Measurements from ENCODE around the gene TDRD7.

DNA sequence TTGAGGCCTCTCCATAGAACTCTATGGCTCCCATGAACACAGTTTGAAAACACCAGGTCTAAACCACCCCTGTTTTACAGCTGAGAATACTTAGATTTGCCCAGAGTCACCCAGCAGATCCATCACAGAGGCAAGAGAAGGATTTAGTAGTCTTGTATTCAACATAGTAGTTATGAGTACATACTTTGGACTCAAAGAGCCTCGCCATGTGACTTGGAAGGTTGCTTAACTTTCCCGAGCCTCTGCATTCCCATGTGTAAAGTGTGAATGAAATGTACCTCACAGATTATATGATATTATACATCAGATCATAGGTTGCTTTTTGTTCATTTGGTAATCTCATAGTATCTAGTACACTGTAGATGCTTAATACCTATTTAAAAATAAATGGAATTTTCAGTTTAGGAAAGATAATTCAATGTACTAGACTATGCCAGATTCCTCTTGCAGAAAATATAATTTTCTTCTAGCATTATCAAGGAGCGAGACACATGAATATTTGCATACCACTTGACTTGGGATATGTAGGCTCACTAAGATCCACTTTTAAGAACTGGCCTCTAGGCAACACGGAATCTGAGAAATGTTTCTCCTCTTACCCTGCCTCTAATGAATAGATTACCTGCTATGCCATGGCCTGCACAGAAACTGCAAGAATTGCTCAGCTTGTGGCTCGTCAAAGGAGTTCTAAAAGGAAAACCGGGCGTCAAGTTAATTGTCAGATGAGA lies 18.6 kb downstream of the TDRD7 start:
- TF ChIP-seq POLR2A (IDR thresholded peaks at IDR 0.05; ENCODE audit: low read length) = no peak
- TF ChIP-seq GATA1 (IDR thresholded peaks at IDR 0.05; ENCODE audit: low read depth, low read length) = no peak

Data from erythroblast (primary cell).